A673 (cell line): Measurements from ENCODE around the gene C11orf71.

Experiments used
- CTCF ChIP-seq: fragments of 300-800, 200-600 bp; sonication (generic); conservative IDR thresholded peaks from 2 replicates; pipeline ENCODE4 v1.5.1; 2017; ENCODE audit warnings: low read depth, mild to moderate bottlenecking, antibody characterized with exemption, low read length, moderate library complexity, mixed read lengths
- EZH2 ChIP-seq: fragments of 200-600 bp; sonication (generic); IDR thresholded peaks from 2 replicates; pipeline ENCODE4 v1.6.1; 2017; ENCODE audit warnings: borderline replicate concordance, low read depth, mild to moderate bottlenecking, mixed read lengths, antibody characterized with exemption, low read length; ENCODE audit not compliant: poor library complexity, severe bottlenecking

- no peak for TF ChIP-seq CTCF
- no peak for TF ChIP-seq EZH2
Measured at GRCh38 chr11:114447892-114448291, 47.6 kb upstream of the C11orf71 start.
